ENCODE measurements around the gene FBXO47. TPM values are rescaled to one million over a fixed set of nuclear protein-coding genes. Genes with fewer than 3 reads are reported as not detected.
"Not testable (repeated sequence)": the region's sequence is repeated elsewhere in the genome, so short reads cannot be mapped to it uniquely, and the experiment has no call there.

FBXO47 gene
- total RNA-seq, 1 experiment from 2014 or later, result not detected

- H3K4me1 ChIP-seq (ENCODE audit: low read length), result peaks cover 9% of the 10 kb centered on the region
- no peak overlapping the region for H2AFZ ChIP-seq (ENCODE audit: low read length)
- no peak for DNase-seq
These were observed 5.8 kb downstream of the FBXO47 start for GRCh38 chr17:38961413-38961812.

DNA sequence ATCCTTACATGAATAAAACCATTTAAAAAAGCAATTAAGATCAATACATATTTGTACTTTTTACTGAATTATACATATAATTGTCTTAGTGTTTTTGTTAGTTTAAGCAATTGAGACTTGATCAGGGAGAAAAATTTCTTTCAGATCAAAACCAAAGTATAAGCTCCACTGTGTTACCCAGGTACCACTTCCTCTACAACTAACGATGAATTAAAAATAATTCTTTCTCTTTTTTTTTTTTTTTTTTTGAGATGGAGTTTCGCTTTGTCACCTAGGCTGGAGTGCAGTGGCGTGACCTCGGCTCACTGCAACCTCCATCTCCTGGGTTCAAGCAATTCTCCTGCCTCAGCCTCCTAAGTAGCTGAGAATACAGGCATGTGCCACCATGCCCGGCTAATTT is 6.8 kb downstream of the FBXO47 start:
- no peak overlapping the region for H2AFZ ChIP-seq (ENCODE audit: low read length)
- H3K27me3 ChIP-seq (ENCODE audit: low read length), result no peaks in the 10 kb centered on the region
- no peak overlapping the region for H3K27ac ChIP-seq (ENCODE audit: low read length)
- no peaks in the 10 kb centered on the region for H3K9me3 ChIP-seq (ENCODE audit: low read length)
- H3K36me3 ChIP-seq (ENCODE audit: insufficient read depth, low read length), result no peaks in the 10 kb centered on the region
- DNase-seq, result no peak
- H3K4me1 ChIP-seq (ENCODE audit: low read length), result peaks cover 9% of the 10 kb centered on the region
- no peak overlapping the region for H3K4me3 ChIP-seq (ENCODE audit: low read length)
- no peak overlapping the region for H3K9ac ChIP-seq (ENCODE audit: low read length)
- H3K4me2 ChIP-seq (ENCODE audit: low read depth, low read length, poor library complexity, severe bottlenecking), result no peak overlapping the region
- no peaks in the 10 kb centered on the region for H3K9me2 ChIP-seq (replicated peaks; ENCODE audit: insufficient read depth, low read length)
- H4K20me1 ChIP-seq (ENCODE audit: insufficient read depth, low read depth, low read length), result no peaks in the 10 kb centered on the region
- H3K79me2 ChIP-seq (ENCODE audit: low read length), result no peaks in the 10 kb centered on the region

More at GRCh38 chr17:38961413-38961812, 5.8 kb downstream of the FBXO47 start:
- Histone ChIP-seq H3K79me2 (ENCODE audit: low read length) (no peaks in the 10 kb centered on the region), H3K27ac (ENCODE audit: low read length) (no peak overlapping the region), H3K9me2 (replicated peaks; ENCODE audit: insufficient read depth, low read length) (no peaks in the 10 kb centered on the region), H3K4me2 (ENCODE audit: low read depth, low read length, poor library complexity, severe bottlenecking) (no peak overlapping the region), H3K36me3 (ENCODE audit: insufficient read depth, low read length) (no peaks in the 10 kb centered on the region), H4K20me1 (ENCODE audit: insufficient read depth, low read depth, low read length) (no peaks in the 10 kb centered on the region), H3K9me3 (ENCODE audit: low read length) (no peaks in the 10 kb centered on the region), H3K27me3 (ENCODE audit: low read length) (no peaks in the 10 kb centered on the region), H3K4me3 (ENCODE audit: low read length) (no peak overlapping the region), H3K9ac (ENCODE audit: low read length) (no peak overlapping the region)

DNA sequence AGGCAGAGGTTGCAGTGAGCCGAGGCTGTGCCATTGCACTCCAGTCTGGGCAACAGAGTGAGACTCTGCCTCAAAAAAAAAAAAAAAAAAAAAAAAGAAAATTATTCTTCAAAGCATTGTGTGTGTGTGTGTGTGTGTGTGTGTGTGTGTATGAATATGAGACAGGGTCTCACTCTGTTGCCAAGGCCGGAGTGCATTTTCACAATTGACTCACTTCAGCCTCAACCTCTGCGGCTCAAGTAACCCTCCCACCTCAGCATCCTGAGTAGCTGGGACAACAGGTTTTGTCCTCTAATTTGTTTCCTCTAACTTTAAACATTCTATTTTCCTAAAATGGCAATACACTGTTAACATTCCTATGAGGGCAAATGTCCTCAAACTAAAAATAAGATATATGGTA is 7.7 kb downstream of the FBXO47 start:
- Histone ChIP-seq H3K9me2 (replicated peaks; ENCODE audit: insufficient read depth, low read length) (no peaks in the 10 kb centered on the region), H3K79me2 (ENCODE audit: low read length) (no peaks in the 10 kb centered on the region), H3K36me3 (ENCODE audit: insufficient read depth, low read length) (no peaks in the 10 kb centered on the region), H3K9ac (ENCODE audit: low read length) (no peak overlapping the region), H2AFZ (ENCODE audit: low read length) (no peak overlapping the region), H3K9me3 (ENCODE audit: low read length) (no peaks in the 10 kb centered on the region), H3K27me3 (ENCODE audit: low read length) (no peaks in the 10 kb centered on the region), H3K27ac (ENCODE audit: low read length) (no peak overlapping the region), H4K20me1 (ENCODE audit: insufficient read depth, low read depth, low read length) (no peaks in the 10 kb centered on the region), H3K4me3 (ENCODE audit: low read length) (no peak overlapping the region), H3K4me2 (ENCODE audit: low read depth, low read length, poor library complexity, severe bottlenecking) (no peak overlapping the region), H3K4me1 (ENCODE audit: low read length) (peaks cover 9% of the 10 kb centered on the region)
- DNase-seq, result no peak

DNA sequence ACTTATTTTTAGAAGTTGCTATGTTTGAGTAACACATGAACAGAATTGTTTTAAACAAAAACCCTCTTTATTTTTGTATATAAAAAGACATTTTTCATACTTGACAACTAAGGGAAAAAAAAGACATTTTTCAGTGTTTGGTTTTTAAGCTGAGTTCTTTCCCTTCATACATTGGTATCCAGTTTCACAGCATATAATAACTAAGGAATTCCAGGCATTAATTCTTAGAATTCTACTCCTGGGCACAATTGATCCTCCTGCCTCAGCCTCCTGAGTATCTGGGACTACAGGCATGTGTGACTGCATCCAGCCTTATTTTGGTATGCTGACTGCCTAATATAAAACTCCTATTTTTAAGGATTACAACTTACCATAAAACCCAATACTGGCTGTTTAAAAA is 8.4 kb downstream of the FBXO47 start:
- Histone ChIP-seq H3K27me3 (ENCODE audit: low read length) (no peaks in the 10 kb centered on the region), H3K36me3 (ENCODE audit: insufficient read depth, low read length) (no peaks in the 10 kb centered on the region), H3K79me2 (ENCODE audit: low read length) (no peaks in the 10 kb centered on the region), H3K9me3 (ENCODE audit: low read length) (no peaks in the 10 kb centered on the region), H3K4me2 (ENCODE audit: low read depth, low read length, poor library complexity, severe bottlenecking) (no peak overlapping the region), H3K4me1 (ENCODE audit: low read length) (peaks cover 9% of the 10 kb centered on the region), H2AFZ (ENCODE audit: low read length) (no peak overlapping the region), H3K9ac (ENCODE audit: low read length) (no peak overlapping the region), H3K27ac (ENCODE audit: low read length) (no peak overlapping the region), H3K4me3 (ENCODE audit: low read length) (no peak overlapping the region), H4K20me1 (ENCODE audit: insufficient read depth, low read depth, low read length) (no peaks in the 10 kb centered on the region), H3K9me2 (replicated peaks; ENCODE audit: insufficient read depth, low read length) (no peaks in the 10 kb centered on the region)
- no peak for DNase-seq

- Histone ChIP-seq H3K79me2 (ENCODE audit: low read length) (no peaks in the 10 kb centered on the region), H3K27ac (ENCODE audit: low read length) (no peak overlapping the region), H3K9me3 (ENCODE audit: low read length) (no peaks in the 10 kb centered on the region), H3K36me3 (ENCODE audit: insufficient read depth, low read length) (no peaks in the 10 kb centered on the region), H4K20me1 (ENCODE audit: insufficient read depth, low read depth, low read length) (no peaks in the 10 kb centered on the region), H3K27me3 (ENCODE audit: low read length) (no peaks in the 10 kb centered on the region), H3K4me3 (ENCODE audit: low read length) (no peak overlapping the region), H3K4me1 (ENCODE audit: low read length) (peaks cover 9% of the 10 kb centered on the region), H3K9me2 (replicated peaks; ENCODE audit: insufficient read depth, low read length) (no peaks in the 10 kb centered on the region), H3K9ac (ENCODE audit: low read length) (no peak overlapping the region), H3K4me2 (ENCODE audit: low read depth, low read length, poor library complexity, severe bottlenecking) (no peak overlapping the region), H2AFZ (ENCODE audit: low read length) (no peak overlapping the region)
- no peak for DNase-seq
These were observed 8.9 kb downstream of the FBXO47 start for GRCh38 chr17:38958326-38958725.

GRCh38 chr17:38953800-38954199 is 13.4 kb downstream of the FBXO47 start:
- H3K79me2 ChIP-seq (ENCODE audit: low read length); H4K20me1 ChIP-seq (ENCODE audit: insufficient read depth, low read depth, low read length); H3K4me2 ChIP-seq (ENCODE audit: low read depth, low read length, poor library complexity, severe bottlenecking); H3K27me3 ChIP-seq (ENCODE audit: low read length); H3K36me3 ChIP-seq (ENCODE audit: insufficient read depth, low read length); H3K27ac ChIP-seq (ENCODE audit: low read length); DNase-seq; H3K9me3 ChIP-seq (ENCODE audit: low read length); H3K9me2 ChIP-seq (replicated peaks; ENCODE audit: insufficient read depth, low read length); H3K4me1 ChIP-seq (ENCODE audit: low read length); H3K4me3 ChIP-seq (ENCODE audit: low read length); H2AFZ ChIP-seq (ENCODE audit: low read length); H3K9ac ChIP-seq (ENCODE audit: low read length): not testable (repeated sequence)

DNA sequence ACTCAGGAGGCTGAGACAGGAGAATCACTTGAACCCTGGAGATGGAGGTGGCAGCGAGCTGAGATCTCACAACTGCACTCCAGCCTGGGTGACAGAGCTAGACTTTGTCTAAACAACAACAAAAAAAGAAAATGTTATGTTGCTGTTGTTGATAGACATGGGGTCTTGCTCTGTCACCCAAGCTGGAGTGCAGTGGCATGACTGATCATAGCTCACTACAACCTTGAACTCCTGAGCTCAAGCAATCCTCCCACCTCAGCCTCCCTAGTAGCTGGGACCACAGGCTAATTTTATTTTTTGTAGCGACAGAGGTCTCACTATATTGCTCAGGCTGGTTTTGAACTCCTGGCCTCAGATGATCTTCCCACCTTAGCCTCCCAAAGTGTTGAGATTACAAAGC is 20.0 kb downstream of the FBXO47 start:
- Histone ChIP-seq H3K27ac (ENCODE audit: low read length) (no peak overlapping the region), H3K9me2 (replicated peaks; ENCODE audit: insufficient read depth, low read length) (no peaks in the 10 kb centered on the region), H3K4me3 (ENCODE audit: low read length) (no peak overlapping the region), H3K4me2 (ENCODE audit: low read depth, low read length, poor library complexity, severe bottlenecking) (no peak overlapping the region), H3K9ac (ENCODE audit: low read length) (no peak overlapping the region), H3K36me3 (ENCODE audit: insufficient read depth, low read length) (no peaks in the 10 kb centered on the region), H4K20me1 (ENCODE audit: insufficient read depth, low read depth, low read length) (no peaks in the 10 kb centered on the region), H3K27me3 (ENCODE audit: low read length) (no peaks in the 10 kb centered on the region), H3K79me2 (ENCODE audit: low read length) (no peaks in the 10 kb centered on the region), H3K9me3 (ENCODE audit: low read length) (no peaks in the 10 kb centered on the region), H2AFZ (ENCODE audit: low read length) (no peak overlapping the region), H3K4me1 (ENCODE audit: low read length) (no peaks in the 10 kb centered on the region)
- no peak for DNase-seq

DNA sequence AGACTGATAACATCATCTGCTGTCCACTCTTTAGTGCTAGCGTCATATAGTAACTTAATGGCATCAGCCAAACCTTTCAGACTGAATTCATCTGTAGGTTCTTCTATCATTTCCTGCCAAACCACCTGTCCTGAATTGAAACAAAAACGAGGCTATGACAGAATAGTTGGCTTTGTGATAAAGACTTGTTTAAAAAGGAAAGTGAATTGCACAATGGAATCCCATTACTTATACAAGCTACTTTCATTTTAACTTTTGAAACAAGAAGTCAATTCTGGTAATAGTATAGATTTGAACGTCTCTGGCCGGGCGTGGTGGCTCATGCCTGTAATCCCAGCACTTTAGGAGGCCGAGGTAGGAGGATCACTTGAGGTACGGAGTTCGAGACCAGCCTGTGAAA is 23.6 kb downstream of the FBXO47 start:
- no peaks in the 10 kb centered on the region for H3K36me3 ChIP-seq (ENCODE audit: insufficient read depth, low read length)
- no peak overlapping the region for H2AFZ ChIP-seq (ENCODE audit: low read length)
- H3K4me3 ChIP-seq (ENCODE audit: low read length), result no peak overlapping the region
- no peaks in the 10 kb centered on the region for H3K4me1 ChIP-seq (ENCODE audit: low read length)
- H3K27ac ChIP-seq (ENCODE audit: low read length), result no peak overlapping the region
- H4K20me1 ChIP-seq (ENCODE audit: insufficient read depth, low read depth, low read length), result no peaks in the 10 kb centered on the region
- H3K9me3 ChIP-seq (ENCODE audit: low read length), result no peaks in the 10 kb centered on the region
- DNase-seq, result no peak
- H3K9ac ChIP-seq (ENCODE audit: low read length), result no peak overlapping the region
- no peak overlapping the region for H3K4me2 ChIP-seq (ENCODE audit: low read depth, low read length, poor library complexity, severe bottlenecking)
- no peaks in the 10 kb centered on the region for H3K27me3 ChIP-seq (ENCODE audit: low read length)
- no peaks in the 10 kb centered on the region for H3K9me2 ChIP-seq (replicated peaks; ENCODE audit: insufficient read depth, low read length)
- no peaks in the 10 kb centered on the region for H3K79me2 ChIP-seq (ENCODE audit: low read length)

DNA sequence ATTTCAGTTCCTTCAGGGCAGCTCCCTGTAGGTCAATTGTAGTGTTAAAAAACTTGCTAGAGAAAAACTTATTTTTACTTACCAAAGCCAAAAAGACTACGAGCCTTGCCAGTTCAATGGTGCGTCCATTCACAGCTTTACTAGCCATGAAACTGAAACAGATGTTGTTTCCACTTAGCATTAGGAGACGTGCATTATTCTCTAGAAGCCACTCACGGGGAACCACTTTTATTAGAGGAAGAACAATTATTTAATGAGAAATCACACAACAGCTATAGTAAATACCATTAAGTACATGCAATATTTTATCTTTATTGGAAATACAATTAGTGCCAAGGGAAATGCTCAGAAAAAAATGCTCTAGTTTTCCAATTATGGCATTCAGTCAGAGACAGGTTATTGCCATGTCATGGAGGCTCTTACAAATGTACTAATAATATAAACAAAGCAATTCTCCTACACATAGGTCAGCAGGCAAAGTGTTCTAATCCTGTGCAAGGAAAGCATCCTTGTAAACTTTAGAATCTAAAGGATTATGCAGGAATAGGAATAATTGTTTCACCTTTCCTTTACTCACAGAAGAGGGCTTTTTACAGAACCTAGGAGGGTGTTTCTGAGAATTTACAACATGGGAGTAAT is 24.4 kb downstream of the FBXO47 start:
- Histone ChIP-seq H3K36me3 (ENCODE audit: insufficient read depth, low read length) (no peaks in the 10 kb centered on the region), H3K4me1 (ENCODE audit: low read length) (no peaks in the 10 kb centered on the region), H3K4me3 (ENCODE audit: low read length) (no peak overlapping the region), H3K27me3 (ENCODE audit: low read length) (no peaks in the 10 kb centered on the region), H3K79me2 (ENCODE audit: low read length) (no peaks in the 10 kb centered on the region), H3K4me2 (ENCODE audit: low read depth, low read length, poor library complexity, severe bottlenecking) (no peak overlapping the region), H3K27ac (ENCODE audit: low read length) (no peak overlapping the region), H4K20me1 (ENCODE audit: insufficient read depth, low read depth, low read length) (no peaks in the 10 kb centered on the region), H3K9me2 (replicated peaks; ENCODE audit: insufficient read depth, low read length) (no peaks in the 10 kb centered on the region), H3K9me3 (ENCODE audit: low read length) (no peaks in the 10 kb centered on the region), H2AFZ (ENCODE audit: low read length) (no peak overlapping the region), H3K9ac (ENCODE audit: low read length) (no peak overlapping the region)
- no peak for DNase-seq

Measured in Karpas-422 (cell line).